Osteoblast (primary cell): ENCODE results near the gene SPRED3. TPM values are rescaled to one million over a fixed set of nuclear protein-coding genes. Genes with fewer than 3 reads are reported as not detected.

Experiments
- DNase-seq: peaks from one replicate; pipeline ENCODE4 v3.0.0; 2011; ENCODE audit warnings: low spot score, mixed read lengths; ENCODE audit not compliant: insufficient read length; ENCODE audit errors: missing footprints
- H2AFZ ChIP-seq: 2 replicates; pipeline ENCODE4 v1.6.0; 2011; ENCODE audit warnings: mild to moderate bottlenecking, low read length
- H3K27ac ChIP-seq: 2 replicates; pipeline ENCODE4 v1.5.1; 2011; ENCODE audit warnings: mild to moderate bottlenecking, low read depth, low read length, moderate library complexity
- H3K27me3 ChIP-seq: 2 replicates; pipeline ENCODE4 v1.6.0; 2012; ENCODE audit warnings: mild to moderate bottlenecking, control low read depth, inconsistent platforms, low read length, moderate library complexity; ENCODE audit not compliant: insufficient read depth
- H3K36me3 ChIP-seq: 2 replicates; pipeline ENCODE4 v1.5.1; 2011; ENCODE audit warnings: mild to moderate bottlenecking, low read length, control low read depth, moderate library complexity; ENCODE audit not compliant: insufficient read depth
- H3K4me1 ChIP-seq: 2 replicates; pipeline ENCODE4 v1.5.1; 2011; ENCODE audit warnings: mild to moderate bottlenecking, low read length, control low read depth, moderate library complexity; ENCODE audit not compliant: insufficient read depth
- H3K4me2 ChIP-seq: 2 replicates; pipeline ENCODE4 v1.6.0; 2011; ENCODE audit warnings: mild to moderate bottlenecking, low read length; ENCODE audit not compliant: insufficient read depth
- H3K4me3 ChIP-seq: fragments of 200-600 bp; sonication (generic); 3 replicates; pipeline ENCODE4 v1.5.1; 2012; ENCODE audit warnings: mild to moderate bottlenecking, low read length, inconsistent platforms; ENCODE audit not compliant: insufficient read depth
- H3K79me2 ChIP-seq: 2 replicates; pipeline ENCODE4 v1.6.0; 2012; ENCODE audit warnings: mild to moderate bottlenecking, low read length, control low read depth, inconsistent platforms; ENCODE audit not compliant: insufficient read depth
- H3K9me3 ChIP-seq: 2 replicates; pipeline ENCODE4 v1.5.1; 2011; ENCODE audit warnings: low read depth, low read length, control low read depth
- H4K20me1 ChIP-seq: 2 replicates; pipeline ENCODE4 v1.6.0; 2012; ENCODE audit warnings: mild to moderate bottlenecking, low read length, control low read depth; ENCODE audit not compliant: insufficient read depth
- CTCF ChIP-seq: IDR thresholded peaks from 2 replicates; pipeline ENCODE4 v1.5.1; 2011; ENCODE audit warnings: mild to moderate bottlenecking, low read depth, low read length, moderate library complexity; ENCODE audit errors: extremely low read depth
- total RNA-seq: library from RNA; depleted of rRNA; stranded (reverse); fragments of >200 nt; gene quantifications from 2 replicates; pipeline ENCODE4 v1.2.3, GENCODE V29; 2012

SPRED3 gene
- total RNA-seq, 1 donor: 2.2 TPM

- Histone ChIP-seq H3K27ac (no peak overlapping the region), H3K79me2 (peaks cover 66% of the 10 kb centered on the region), H3K36me3 (peaks cover 44% of the 10 kb centered on the region), H3K4me1 (peaks cover 15% of the 10 kb centered on the region), H2AFZ (no peak overlapping the region), H4K20me1 (peaks cover 45% of the 10 kb centered on the region), H3K4me2 (no peak overlapping the region), H3K4me3 (no peak overlapping the region), H3K27me3 (no peaks in the 10 kb centered on the region), H3K9me3 (no peaks in the 10 kb centered on the region)
- TF ChIP-seq CTCF: no peak
- no peak for DNase-seq
Observed at GRCh38 chr19:38377052-38377451, 11.4 kb upstream of the SPRED3 start.

GRCh38 chr19:38378866-38379265 is 9.6 kb upstream of the SPRED3 start:
- Histone ChIP-seq H2AFZ (no peak overlapping the region), H3K36me3 (peaks cover 60% of the 10 kb centered on the region), H3K27me3 (no peaks in the 10 kb centered on the region), H3K9me3 (no peaks in the 10 kb centered on the region), H3K4me3 (no peak overlapping the region), H3K79me2 (peaks cover 67% of the 10 kb centered on the region), H3K4me2 (no peak overlapping the region), H3K27ac (no peak overlapping the region), H3K4me1 (peaks cover 15% of the 10 kb centered on the region), H4K20me1 (peaks cover 49% of the 10 kb centered on the region)
- no peak for TF ChIP-seq CTCF
- peak; percentile 62 for DNase-seq

GRCh38 chr19:38381138-38381537 is 7.4 kb upstream of the SPRED3 start:
- H2AFZ ChIP-seq: no peak overlapping the region
- H3K4me1 ChIP-seq: peaks cover 8% of the 10 kb centered on the region
- H3K36me3 ChIP-seq: peaks cover 66% of the 10 kb centered on the region
- H3K4me3 ChIP-seq: no peak overlapping the region
- no peak overlapping the region for H3K4me2 ChIP-seq
- no peaks in the 10 kb centered on the region for H3K27me3 ChIP-seq
- TF ChIP-seq CTCF: no peak
- no peak for DNase-seq
- H3K27ac ChIP-seq: no peak overlapping the region
- H4K20me1 ChIP-seq: peaks cover 53% of the 10 kb centered on the region
- peaks cover 52% of the 10 kb centered on the region for H3K79me2 ChIP-seq
- H3K9me3 ChIP-seq: no peaks in the 10 kb centered on the region

GRCh38 chr19:38383184-38383583 is 5.3 kb upstream of the SPRED3 start:
- no peak for TF ChIP-seq CTCF
- Histone ChIP-seq H3K4me2 (no peak overlapping the region), H3K79me2 (peaks cover 32% of the 10 kb centered on the region), H4K20me1 (peaks cover 40% of the 10 kb centered on the region), H2AFZ (no peak overlapping the region), H3K36me3 (peaks cover 55% of the 10 kb centered on the region), H3K4me3 (no peak overlapping the region), H3K27ac (no peak overlapping the region), H3K9me3 (no peaks in the 10 kb centered on the region), H3K4me1 (peaks cover 4% of the 10 kb centered on the region), H3K27me3 (no peaks in the 10 kb centered on the region)
- peak; percentile 79 for DNase-seq
